ENCODE data around the gene SLC8A1. TPM values are rescaled to one million over a fixed set of nuclear protein-coding genes. Genes with fewer than 3 reads are reported as not detected.

Gene SLC8A1
- total and polyA plus RNA-seq, 2 donors (not counting 1 experiment from before 2014, with no cell fraction given), result 0.07 to 0.20 TPM

DNA sequence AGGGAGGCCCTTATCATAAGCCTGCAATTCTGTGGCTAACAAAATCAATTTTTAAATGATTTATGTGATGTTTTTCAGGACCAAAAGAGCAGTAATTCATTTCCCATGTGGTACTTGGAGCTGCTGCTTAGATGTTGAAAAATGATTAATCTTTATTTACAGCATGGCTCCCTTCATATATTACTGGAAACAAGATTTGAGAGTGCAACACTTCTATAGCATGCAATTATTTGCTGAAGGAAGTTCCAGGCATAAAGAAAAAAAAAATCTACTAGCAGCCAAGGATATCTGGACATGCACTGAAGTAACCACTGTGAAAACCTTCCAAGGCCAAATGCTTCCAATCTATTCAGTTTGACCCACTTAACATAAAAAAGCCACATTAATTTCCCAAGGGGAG is 186.3 kb downstream of the SLC8A1 start:
- DNase-seq (no peak), ATAC-seq (ENCODE audit: low read depth) (no peak)
- H3K4me3 Mint-ChIP-seq, result no peak overlapping the region
- TF ChIP-seq CTCF (IDR thresholded peaks at IDR 0.05), result no peak
- TF ChIP-seq EZH2 (IDR thresholded peaks at IDR 0.05; ENCODE audit: borderline replicate concordance, insufficient read depth, low read depth, low read length, poor library complexity, severe bottlenecking), result no peak
- H3K9me3 Mint-ChIP-seq (ENCODE audit: insufficient read depth), result no peaks in the 10 kb centered on the region
- Histone ChIP-seq H3K27me3 (replicated peaks in 1 of 4; ENCODE audit: control extremely low read depth in 1 of 4, control insufficient read depth in 3 of 4, insufficient read depth in 4 of 4, low read length in 3 of 4) (no peaks in the 10 kb centered on the region), H4K20me1 (ENCODE audit: control insufficient read depth, insufficient read depth, low read length, poor library complexity, severe bottlenecking) (no peaks in the 10 kb centered on the region), H3K4me3 (ENCODE audit: control extremely low read depth in 1 of 5, extremely low read depth in 1 of 5, insufficient read depth in 1 of 5, low read depth in 2 of 5, low read length in 4 of 5) (no peak overlapping the region), H3K79me2 (ENCODE audit: control insufficient read depth, insufficient read depth, low read length) (no peaks in the 10 kb centered on the region), H3K4me2 (replicated peaks; ENCODE audit: low read depth, low read length, poor library complexity, severe bottlenecking) (no peak overlapping the region), H3K36me3 (replicated peaks in 1 of 2; ENCODE audit: control extremely low read depth in 1 of 2, control insufficient read depth in 1 of 2, extremely low read depth in 1 of 2, insufficient read depth in 2 of 2, low read length in 1 of 2) (no peaks in the 10 kb centered on the region), H3K27ac (ENCODE audit: low read length in 2 of 2) (no peak overlapping the region), H3K9ac (ENCODE audit: low read length) (no peak overlapping the region), H2AFZ (ENCODE audit: insufficient read depth, low read depth, low read length, poor library complexity, severe bottlenecking) (no peak overlapping the region), H3K4me1 (ENCODE audit: control insufficient read depth in 2 of 2, insufficient read depth in 2 of 2, low read length in 2 of 2) (no peaks in the 10 kb centered on the region), H3K9me3 (ENCODE audit: control extremely low read depth in 1 of 3, control insufficient read depth in 2 of 3, insufficient read depth in 1 of 3, low read length in 2 of 3) (no peaks in the 10 kb centered on the region)
- ChIA-PET POLR2A (no interaction called here), CTCF (no interaction called here)
- H3K27me3 Mint-ChIP-seq, result no peaks in the 10 kb centered on the region
- no peaks in the 10 kb centered on the region for H3K4me1 Mint-ChIP-seq
- intact Hi-C loops (cut with micrococcal nuclease), result no loop called here
- H3K27ac Mint-ChIP-seq, result no peak overlapping the region

DNA sequence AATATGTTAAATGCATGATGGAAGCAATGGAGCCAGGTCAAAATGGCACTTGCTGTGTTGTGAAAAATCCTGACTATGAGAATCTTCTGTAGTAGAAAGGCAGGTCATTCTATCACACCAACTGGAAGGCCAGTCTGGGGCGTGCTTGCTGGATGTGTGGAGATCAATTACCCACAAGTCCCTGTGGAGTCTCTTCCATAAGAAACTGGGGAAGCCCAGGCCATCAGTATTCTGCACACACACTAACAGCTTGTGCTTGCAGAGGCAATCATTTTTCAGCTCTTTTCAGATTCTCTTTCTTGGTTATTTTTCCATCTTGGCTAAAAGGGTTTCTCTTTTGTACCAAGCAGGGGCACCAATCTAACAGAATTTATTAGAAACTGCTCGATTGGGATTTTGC is 190.8 kb downstream of the SLC8A1 start:
- H3K4me3 Mint-ChIP-seq, result no peak overlapping the region
- CTCF ChIA-PET, result no interaction called here
- Histone ChIP-seq H3K9me3 (ENCODE audit: control extremely low read depth in 1 of 3, control insufficient read depth in 2 of 3, insufficient read depth in 1 of 3, low read length in 2 of 3) (no peaks in the 10 kb centered on the region), H3K27ac (ENCODE audit: low read length in 2 of 2) (no peak overlapping the region), H3K27me3 (replicated peaks in 1 of 4; ENCODE audit: control extremely low read depth in 1 of 4, control insufficient read depth in 3 of 4, insufficient read depth in 4 of 4, low read length in 3 of 4) (no peaks in the 10 kb centered on the region), H4K20me1 (ENCODE audit: control insufficient read depth, insufficient read depth, low read length, poor library complexity, severe bottlenecking) (no peaks in the 10 kb centered on the region), H3K4me3 (ENCODE audit: control extremely low read depth in 1 of 5, extremely low read depth in 1 of 5, insufficient read depth in 1 of 5, low read depth in 2 of 5, low read length in 4 of 5) (no peak overlapping the region), H3K4me1 (ENCODE audit: control insufficient read depth in 2 of 2, insufficient read depth in 2 of 2, low read length in 2 of 2) (no peaks in the 10 kb centered on the region), H3K4me2 (replicated peaks; ENCODE audit: low read depth, low read length, poor library complexity, severe bottlenecking) (no peak overlapping the region), H3K79me2 (ENCODE audit: control insufficient read depth, insufficient read depth, low read length) (no peaks in the 10 kb centered on the region), H3K9ac (ENCODE audit: low read length) (no peak overlapping the region), H2AFZ (ENCODE audit: insufficient read depth, low read depth, low read length, poor library complexity, severe bottlenecking) (no peak overlapping the region), H3K36me3 (replicated peaks in 1 of 2; ENCODE audit: control extremely low read depth in 1 of 2, control insufficient read depth in 1 of 2, extremely low read depth in 1 of 2, insufficient read depth in 2 of 2, low read length in 1 of 2) (no peaks in the 10 kb centered on the region)
- DNase-seq (no peak), ATAC-seq (ENCODE audit: low read depth) (no peak)
- intact Hi-C loops (cut with micrococcal nuclease), result no loop called here
- TF ChIP-seq EZH2 (IDR thresholded peaks at IDR 0.05; ENCODE audit: borderline replicate concordance, insufficient read depth, low read depth, low read length, poor library complexity, severe bottlenecking) (no peak), CTCF (IDR thresholded peaks at IDR 0.05) (no peak)
- POLR2A ChIA-PET, result no interaction called here
- peaks cover 2% of the 10 kb centered on the region for H3K4me1 Mint-ChIP-seq
- WGBS (ENCODE audit: insufficient coverage), result 67% methylated on average over 1 of the region's 2 CpGs
- H3K9me3 Mint-ChIP-seq (ENCODE audit: insufficient read depth), result no peaks in the 10 kb centered on the region
- H3K27me3 Mint-ChIP-seq, result no peaks in the 10 kb centered on the region
- H3K27ac Mint-ChIP-seq, result no peak overlapping the region

All from B cell (primary cell).